IMR-90 (cell line): ENCODE measurements around the gene CAVIN4.

Experiments
- BHLHE40 ChIP-seq: fragments of 150-350 bp; IDR thresholded peaks from 2 replicates; pipeline ENCODE4 v1.6.1; 2016; ENCODE audit warnings: mild to moderate bottlenecking, low read depth, low read length
- FOS ChIP-seq: fragments of 150-350 bp; IDR thresholded peaks from 2 replicates; pipeline ENCODE4 v1.6.1; 2016; ENCODE audit warnings: low read depth, low read length
- MAZ ChIP-seq: IDR thresholded peaks from 2 replicates; pipeline ENCODE4 v1.6.1; 2012; ENCODE audit warnings: low read depth, mild to moderate bottlenecking, low read length, improper control_type of control experiment, moderate library complexity, borderline replicate concordance
- NFE2L2 ChIP-seq: fragments of 150-350 bp; IDR thresholded peaks from 2 replicates; pipeline ENCODE4 v1.6.1; 2016; ENCODE audit warnings: low read depth, mild to moderate bottlenecking, low read length
- RAD21 ChIP-seq: IDR thresholded peaks from 2 replicates; pipeline ENCODE4 v1.6.1; 2012; ENCODE audit warnings: low read length, improper control_type of control experiment
- RCOR1 ChIP-seq: IDR thresholded peaks from 2 replicates; pipeline ENCODE4 v1.6.1; 2012; ENCODE audit warnings: mild to moderate bottlenecking, low read length, improper control_type of control experiment; ENCODE audit not compliant: insufficient replicate concordance
- RFX5 ChIP-seq: IDR thresholded peaks from 2 replicates; pipeline ENCODE4 v1.8.0; 2012; ENCODE audit warnings: low read depth, mild to moderate bottlenecking, low read length, moderate library complexity
- TF ChIP-seq, protein P1 (sequence below): conservative IDR thresholded peaks from 2 replicates; pipeline ENCODE4 v1.5.1; 2012; ENCODE audit warnings: mild to moderate bottlenecking, low read depth, low read length, improper control_type of control experiment

DNA sequence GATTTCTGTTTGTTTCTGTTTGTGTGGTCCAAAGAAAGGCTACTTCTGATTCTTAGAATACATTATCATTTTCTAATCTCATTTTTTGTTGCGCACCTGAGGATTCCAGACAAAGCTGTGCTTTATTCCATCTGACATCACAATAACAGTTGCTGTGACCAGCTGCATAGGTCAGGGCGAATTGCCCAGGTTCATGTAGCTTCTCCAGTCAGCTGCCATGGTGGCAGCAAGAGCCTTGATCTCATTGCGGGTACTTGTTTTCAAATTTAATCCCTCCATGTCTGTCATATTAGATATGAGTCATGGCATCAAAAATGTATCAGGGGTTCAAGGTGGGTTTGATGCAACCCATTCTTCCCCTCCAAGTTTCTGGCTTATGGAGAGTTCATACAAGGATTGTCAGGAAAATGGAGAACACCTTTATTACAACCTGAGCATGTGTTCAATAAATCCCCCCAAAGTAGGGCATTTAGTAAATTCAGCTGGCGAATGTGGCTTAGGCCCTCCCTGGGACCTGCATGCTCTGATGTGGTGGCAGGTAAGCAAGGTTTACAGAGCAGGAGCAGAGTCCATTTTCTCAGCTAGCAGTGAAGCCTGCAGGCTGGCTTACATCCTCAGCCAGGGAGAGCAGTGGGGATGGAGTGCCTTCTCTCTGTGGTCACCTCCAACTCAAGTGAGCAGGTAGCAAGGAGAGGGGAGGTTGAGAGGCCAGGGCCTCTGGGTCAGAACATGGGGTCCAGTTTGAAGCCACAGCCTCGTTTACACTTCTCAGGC, 13.9 kb downstream of the CAVIN4 start:
- TF ChIP-seq, protein P1, sequence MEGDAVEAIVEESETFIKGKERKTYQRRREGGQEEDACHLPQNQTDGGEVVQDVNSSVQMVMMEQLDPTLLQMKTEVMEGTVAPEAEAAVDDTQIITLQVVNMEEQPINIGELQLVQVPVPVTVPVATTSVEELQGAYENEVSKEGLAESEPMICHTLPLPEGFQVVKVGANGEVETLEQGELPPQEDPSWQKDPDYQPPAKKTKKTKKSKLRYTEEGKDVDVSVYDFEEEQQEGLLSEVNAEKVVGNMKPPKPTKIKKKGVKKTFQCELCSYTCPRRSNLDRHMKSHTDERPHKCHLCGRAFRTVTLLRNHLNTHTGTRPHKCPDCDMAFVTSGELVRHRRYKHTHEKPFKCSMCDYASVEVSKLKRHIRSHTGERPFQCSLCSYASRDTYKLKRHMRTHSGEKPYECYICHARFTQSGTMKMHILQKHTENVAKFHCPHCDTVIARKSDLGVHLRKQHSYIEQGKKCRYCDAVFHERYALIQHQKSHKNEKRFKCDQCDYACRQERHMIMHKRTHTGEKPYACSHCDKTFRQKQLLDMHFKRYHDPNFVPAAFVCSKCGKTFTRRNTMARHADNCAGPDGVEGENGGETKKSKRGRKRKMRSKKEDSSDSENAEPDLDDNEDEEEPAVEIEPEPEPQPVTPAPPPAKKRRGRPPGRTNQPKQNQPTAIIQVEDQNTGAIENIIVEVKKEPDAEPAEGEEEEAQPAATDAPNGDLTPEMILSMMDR = no peak
- TF ChIP-seq RAD21 (no peak), MAZ (no peak), RFX5 (no peak), FOS (no peak), RCOR1 (no peak), NFE2L2 (no peak), BHLHE40 (no peak)
